ENCODE measurements around the gene CLSTN1.

CLSTN1 gene

GRCh38 chr1:9737057-9737456, 86.7 kb downstream of the CLSTN1 start:
- peaks cover 13% of the 10 kb centered on the region for H3K36me3 ChIP-seq
- no peaks in the 10 kb centered on the region for H3K27me3 ChIP-seq
- H3K4me3 ChIP-seq (ENCODE audit: low read depth in 1 of 2, low read length in 1 of 2), result no peak overlapping the region
- H3K4me1 ChIP-seq (ENCODE audit: control insufficient read depth in 1 of 2, insufficient read depth in 1 of 2, low read depth in 1 of 2, low read length in 1 of 2), result peaks cover 0 to under 1% of the 10 kb centered on the region in 2 experiments
- no peaks in the 10 kb centered on the region for H3K9me3 ChIP-seq
- TF ChIP-seq, protein P1, sequence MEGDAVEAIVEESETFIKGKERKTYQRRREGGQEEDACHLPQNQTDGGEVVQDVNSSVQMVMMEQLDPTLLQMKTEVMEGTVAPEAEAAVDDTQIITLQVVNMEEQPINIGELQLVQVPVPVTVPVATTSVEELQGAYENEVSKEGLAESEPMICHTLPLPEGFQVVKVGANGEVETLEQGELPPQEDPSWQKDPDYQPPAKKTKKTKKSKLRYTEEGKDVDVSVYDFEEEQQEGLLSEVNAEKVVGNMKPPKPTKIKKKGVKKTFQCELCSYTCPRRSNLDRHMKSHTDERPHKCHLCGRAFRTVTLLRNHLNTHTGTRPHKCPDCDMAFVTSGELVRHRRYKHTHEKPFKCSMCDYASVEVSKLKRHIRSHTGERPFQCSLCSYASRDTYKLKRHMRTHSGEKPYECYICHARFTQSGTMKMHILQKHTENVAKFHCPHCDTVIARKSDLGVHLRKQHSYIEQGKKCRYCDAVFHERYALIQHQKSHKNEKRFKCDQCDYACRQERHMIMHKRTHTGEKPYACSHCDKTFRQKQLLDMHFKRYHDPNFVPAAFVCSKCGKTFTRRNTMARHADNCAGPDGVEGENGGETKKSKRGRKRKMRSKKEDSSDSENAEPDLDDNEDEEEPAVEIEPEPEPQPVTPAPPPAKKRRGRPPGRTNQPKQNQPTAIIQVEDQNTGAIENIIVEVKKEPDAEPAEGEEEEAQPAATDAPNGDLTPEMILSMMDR (IDR thresholded peaks at IDR 0.05), result no peak
- H3K27ac ChIP-seq, result no peak overlapping the region

- TF ChIP-seq, protein P1 (IDR thresholded peaks at IDR 0.05), result no peak
- no peak overlapping the region for H3K4me3 ChIP-seq (ENCODE audit: low read depth in 1 of 2, low read length in 1 of 2)
- H3K27me3 ChIP-seq, result no peaks in the 10 kb centered on the region
- H3K9me3 ChIP-seq, result no peaks in the 10 kb centered on the region
- no peak overlapping the region for H3K27ac ChIP-seq
- peaks cover 6 to 8% of the 10 kb centered on the region in 2 experiments for H3K4me1 ChIP-seq (ENCODE audit: control insufficient read depth in 1 of 2, insufficient read depth in 1 of 2, low read depth in 1 of 2, low read length in 1 of 2)
- H3K36me3 ChIP-seq, result peaks cover 19% of the 10 kb centered on the region
Observed at GRCh38 chr1:9736241-9736640, 87.5 kb downstream of the CLSTN1 start.

DNA sequence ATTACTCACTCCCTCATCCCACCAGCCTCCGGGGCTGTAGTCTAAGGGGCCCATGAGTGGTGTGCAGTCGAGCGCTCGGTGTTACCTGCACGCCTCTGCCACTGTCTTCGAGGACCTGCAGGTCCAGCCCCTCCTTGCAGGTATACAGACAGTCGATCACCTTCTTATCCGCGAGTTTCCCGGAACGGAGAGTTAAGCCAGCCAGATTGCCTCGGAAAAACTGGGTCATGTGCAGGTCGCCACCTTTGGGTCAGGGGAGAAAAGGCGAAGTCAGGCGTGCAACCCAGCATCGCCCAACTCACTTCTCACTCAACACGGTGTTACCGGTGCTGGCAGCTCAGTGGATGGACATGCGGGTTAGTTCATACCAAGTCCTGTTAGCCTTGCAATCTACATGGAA, 88.0 kb downstream of the CLSTN1 start:
- H3K27ac ChIP-seq, result no peak overlapping the region
- no peaks in the 10 kb centered on the region for H3K9me3 ChIP-seq
- H3K4me3 ChIP-seq (ENCODE audit: low read depth in 1 of 2, low read length in 1 of 2), result no peak overlapping the region
- peaks cover 11 to 13% of the 10 kb centered on the region in 2 experiments for H3K4me1 ChIP-seq (ENCODE audit: control insufficient read depth in 1 of 2, insufficient read depth in 1 of 2, low read depth in 1 of 2, low read length in 1 of 2)
- TF ChIP-seq, protein P1 (IDR thresholded peaks at IDR 0.05), result no peak
- H3K36me3 ChIP-seq, result peaks cover 24% of the 10 kb centered on the region
- no peaks in the 10 kb centered on the region for H3K27me3 ChIP-seq

DNA sequence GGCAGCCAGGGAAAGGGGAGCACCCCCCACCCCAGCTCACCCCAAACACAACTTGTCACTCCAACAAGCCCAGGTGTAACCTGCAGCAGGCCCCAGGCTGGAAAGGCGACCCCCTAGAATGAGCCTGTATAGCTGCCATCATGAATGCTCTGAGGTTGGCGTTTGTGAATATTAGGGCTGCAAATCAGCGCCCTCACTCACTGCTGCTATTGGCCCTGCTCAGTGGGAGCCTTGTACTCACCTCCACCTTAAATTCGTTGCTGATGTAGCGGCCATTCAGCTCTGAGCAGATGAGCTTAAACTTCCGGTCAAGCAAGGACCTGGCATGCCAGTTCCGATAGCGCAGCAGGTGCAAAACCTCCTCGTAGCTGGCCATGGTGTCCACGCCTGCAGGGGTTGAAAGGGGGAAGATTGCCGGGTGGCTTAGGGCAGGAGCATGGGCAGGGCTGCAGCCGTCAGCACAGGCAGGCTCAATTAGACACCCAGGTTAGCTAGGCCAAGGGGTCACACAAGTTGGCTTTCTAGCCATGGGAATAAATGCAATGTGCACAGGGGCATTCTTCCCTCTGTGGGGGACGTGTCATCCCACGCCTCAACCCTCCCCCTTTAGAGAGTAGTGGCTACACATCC, 90.5 kb downstream of the CLSTN1 start:
- H3K4me1 ChIP-seq (ENCODE audit: control insufficient read depth in 1 of 2, insufficient read depth in 1 of 2, low read depth in 1 of 2, low read length in 1 of 2), result peaks cover 20 to 21% of the 10 kb centered on the region in 2 experiments
- peaks cover 49% of the 10 kb centered on the region for H3K36me3 ChIP-seq
- no peak overlapping the region for H3K4me3 ChIP-seq (ENCODE audit: low read depth in 1 of 2, low read length in 1 of 2)
- TF ChIP-seq, protein P1 (IDR thresholded peaks at IDR 0.05), result no peak
- H3K9me3 ChIP-seq, result no peaks in the 10 kb centered on the region
- H3K27ac ChIP-seq, result peak overlapping the region; percentile 96
- no peaks in the 10 kb centered on the region for H3K27me3 ChIP-seq

GRCh38 chr1:9732123-9732971, 91.4 kb downstream of the CLSTN1 start:
- Histone ChIP-seq H3K4me3 (ENCODE audit: low read depth in 1 of 2, low read length in 1 of 2) (no peak overlapping the region), H3K36me3 (peaks cover 58% of the 10 kb centered on the region), H3K27me3 (no peaks in the 10 kb centered on the region), H3K27ac (peak overlapping the region; percentile 96), H3K4me1 (ENCODE audit: control insufficient read depth in 1 of 2, insufficient read depth in 1 of 2, low read depth in 1 of 2, low read length in 1 of 2) (peaks cover 20 to 21% of the 10 kb centered on the region in 2 experiments), H3K9me3 (no peaks in the 10 kb centered on the region)
- TF ChIP-seq, protein P1 (IDR thresholded peaks at IDR 0.05), result no peak
